HG03571 (cell line): ENCODE data around the gene AQP10.
"Not testable (repeated sequence)": the region's sequence is repeated elsewhere in the genome, so short reads cannot be mapped to it uniquely, and the experiment has no call there.

Source experiments
- ATAC-seq: cut with Tn5 transposase; IDR thresholded peaks from one replicate; pipeline ENCODE4 v1.9.1; 2021; ENCODE audit not compliant: unreplicated experiment

The AQP10 gene

DNA sequence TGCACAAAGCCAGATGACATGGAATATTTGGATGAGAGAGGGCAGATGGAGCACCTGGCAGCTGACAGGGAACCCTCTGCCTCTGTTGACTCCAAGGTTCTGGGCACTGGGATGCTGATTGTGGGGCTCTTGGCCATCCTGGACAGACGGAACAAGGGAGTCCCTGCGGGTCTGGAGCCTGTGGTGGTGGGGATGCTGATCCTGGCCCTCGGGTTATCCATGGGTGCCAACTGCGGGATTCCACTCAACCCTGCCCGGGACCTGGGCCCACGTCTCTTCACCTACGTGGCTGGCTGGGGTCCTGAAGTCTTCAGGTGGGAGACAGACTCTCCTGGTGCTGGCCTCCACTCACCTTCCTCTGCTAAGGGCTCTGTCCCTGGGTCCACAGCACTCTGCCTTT, 2.6 kb downstream of the AQP10 start:
- no peak for ATAC-seq

DNA sequence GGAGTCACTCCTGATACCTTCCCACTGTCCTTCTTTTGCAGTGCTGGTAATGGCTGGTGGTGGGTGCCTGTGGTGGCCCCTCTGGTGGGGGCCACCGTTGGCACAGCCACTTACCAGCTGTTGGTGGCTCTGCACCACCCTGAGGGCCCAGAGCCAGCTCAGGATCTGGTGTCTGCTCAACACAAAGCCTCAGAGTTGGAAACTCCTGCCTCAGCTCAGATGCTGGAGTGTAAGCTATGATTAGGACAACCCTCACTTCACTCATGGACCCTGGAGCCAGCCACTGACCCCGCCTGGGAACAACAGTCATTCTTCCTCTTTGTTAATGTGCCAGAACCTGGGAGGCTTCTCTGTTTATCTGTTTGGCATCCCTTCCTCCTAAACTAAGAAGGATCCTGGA, 3.3 kb downstream of the AQP10 start:
- no peak for ATAC-seq

DNA sequence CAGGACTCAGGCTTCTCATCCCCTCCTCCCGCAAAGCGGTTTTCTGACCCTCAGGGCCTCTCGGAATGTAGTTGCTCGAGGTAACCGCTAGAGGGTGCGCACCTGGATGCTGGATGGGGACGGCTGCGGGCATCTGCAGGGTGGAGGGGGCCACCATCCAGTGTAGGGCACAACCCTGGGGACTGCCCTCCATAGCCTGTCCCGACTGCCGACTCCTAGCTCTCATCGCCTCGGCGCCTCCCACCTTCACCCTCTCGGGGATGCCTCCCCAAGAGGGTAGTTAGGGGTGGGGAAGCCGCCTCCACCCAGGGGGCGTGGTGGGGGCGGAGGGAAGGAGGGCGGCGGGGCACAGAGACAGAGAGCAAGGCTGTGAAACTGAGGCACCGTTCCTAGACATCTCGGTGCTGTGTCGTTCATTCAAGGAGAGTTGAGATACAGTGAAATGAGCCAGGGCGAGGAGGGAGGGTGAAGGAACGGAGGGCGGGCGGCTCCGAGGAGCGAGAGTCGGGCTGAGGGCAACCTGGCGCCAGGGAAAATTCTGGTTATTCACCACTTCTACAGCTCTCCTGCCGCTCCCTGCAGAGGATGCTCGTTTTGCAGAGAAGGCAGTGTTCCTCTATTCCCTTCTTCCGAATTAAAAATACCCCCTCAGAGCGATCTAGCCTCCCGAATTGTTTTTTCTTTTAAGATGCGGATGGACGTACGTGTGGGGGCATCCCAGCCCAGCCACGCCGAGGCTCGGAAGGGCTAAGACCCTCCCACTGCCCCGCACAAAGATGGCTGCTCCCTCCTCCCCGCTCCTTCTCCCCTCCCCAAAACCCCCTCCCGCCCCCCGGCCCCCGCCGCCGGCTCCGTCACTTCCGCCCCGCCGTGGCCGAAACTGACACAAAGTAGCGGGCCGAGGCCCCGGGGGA, 4.0 kb downstream of the AQP10 start, which contains the start of gene ATP8B2:
Gene ATP8B2, plus strand, starts transcription at position 857 of the 914 bp plus-strand sequence. CDS start 2,617 bp downstream, outside the sequence.
- ATAC-seq, result peak; percentile 41

GRCh38 chr1:154325583-154326545, 5.0 kb downstream of the AQP10 start:
- ATAC-seq, result no peak

DNA sequence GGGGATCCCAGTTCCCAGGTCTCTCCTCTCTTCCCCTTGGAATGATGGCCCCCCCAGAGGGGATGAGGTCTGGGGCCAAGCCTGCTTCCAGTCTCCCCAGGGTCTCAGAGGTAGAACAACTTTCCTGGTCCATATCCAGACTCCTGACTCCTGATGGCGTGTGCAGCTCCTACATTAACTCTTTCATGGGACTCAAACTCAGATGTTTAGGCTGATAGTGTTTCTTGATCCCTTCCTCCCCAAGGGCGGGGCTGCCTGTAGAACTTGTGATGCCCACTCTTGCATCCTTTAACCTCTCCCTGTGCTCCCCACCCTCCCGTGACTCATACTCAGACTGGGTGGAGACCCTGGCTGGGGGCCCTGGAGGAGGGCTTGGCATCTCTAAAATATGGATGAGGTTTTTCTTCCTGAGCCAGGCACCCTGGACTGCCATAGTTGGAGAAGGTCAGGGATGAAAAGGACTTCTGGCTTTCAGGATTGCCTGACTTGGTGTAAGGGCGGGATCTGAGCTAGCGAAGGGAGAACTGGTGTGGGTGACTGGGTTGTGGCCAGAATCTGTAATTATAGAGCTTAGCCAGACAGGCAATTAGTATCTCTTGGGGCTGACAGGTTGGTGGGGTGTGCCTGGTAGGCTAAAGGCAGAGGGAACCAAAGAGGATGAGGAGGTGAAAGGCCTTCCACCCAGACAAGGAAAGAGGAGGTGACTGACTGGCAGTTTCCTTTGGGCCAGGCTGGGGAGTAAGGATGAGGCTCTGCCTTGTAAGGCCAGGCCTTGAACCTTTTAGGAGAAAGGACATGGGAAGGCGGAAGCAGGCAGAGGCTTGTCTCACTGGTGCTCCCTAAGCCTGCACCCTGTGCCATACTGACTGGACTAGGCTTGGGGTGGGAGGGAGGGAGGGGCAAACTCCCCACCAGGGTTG, 5.9 kb downstream of the AQP10 start:
- ATAC-seq, result no peak

- ATAC-seq, result no peak
Observed at GRCh38 chr1:154327466-154328317, 6.8 kb downstream of the AQP10 start.

DNA sequence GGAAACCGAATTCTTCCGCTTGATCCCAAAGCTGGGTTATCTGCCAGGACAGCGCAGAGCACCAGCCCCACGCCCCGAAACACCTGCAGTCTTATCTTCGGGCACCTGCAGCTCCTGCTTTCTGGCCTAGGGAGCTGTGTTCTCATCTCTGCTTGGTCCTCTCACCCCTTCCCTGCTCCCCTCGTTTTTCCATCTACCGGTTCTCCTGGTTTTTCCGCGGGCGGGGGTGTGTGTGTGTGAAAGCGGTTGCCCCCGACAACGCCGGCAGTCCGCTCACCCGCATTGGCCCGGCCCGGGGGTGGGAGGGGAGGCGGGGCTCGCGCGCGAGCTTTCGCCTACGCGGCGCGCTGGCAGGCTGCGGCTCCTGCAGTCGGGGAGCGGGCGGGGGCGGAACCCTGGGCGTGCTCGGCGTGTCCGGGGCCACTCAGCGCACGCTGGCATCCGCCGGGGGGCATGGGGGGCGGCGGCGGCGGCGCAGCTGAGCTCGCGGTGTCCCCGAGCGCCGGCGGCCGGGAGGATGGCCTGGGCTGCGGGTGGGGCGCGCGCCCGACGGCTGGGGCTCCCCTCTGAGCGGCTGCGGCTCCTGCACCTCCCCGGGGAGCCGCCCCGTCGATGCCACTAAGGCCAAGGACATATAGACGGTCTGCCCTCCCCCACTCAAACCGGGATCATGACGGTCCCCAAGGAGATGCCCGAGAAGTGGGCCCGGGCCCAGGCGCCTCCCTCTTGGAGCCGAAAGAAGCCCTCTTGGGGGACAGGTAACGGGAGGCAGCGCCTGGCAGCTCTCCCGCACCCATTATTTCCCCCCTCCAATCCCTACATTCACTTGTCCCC, 7.6 kb downstream of the AQP10 start:
- ATAC-seq, result peak; percentile 45

DNA sequence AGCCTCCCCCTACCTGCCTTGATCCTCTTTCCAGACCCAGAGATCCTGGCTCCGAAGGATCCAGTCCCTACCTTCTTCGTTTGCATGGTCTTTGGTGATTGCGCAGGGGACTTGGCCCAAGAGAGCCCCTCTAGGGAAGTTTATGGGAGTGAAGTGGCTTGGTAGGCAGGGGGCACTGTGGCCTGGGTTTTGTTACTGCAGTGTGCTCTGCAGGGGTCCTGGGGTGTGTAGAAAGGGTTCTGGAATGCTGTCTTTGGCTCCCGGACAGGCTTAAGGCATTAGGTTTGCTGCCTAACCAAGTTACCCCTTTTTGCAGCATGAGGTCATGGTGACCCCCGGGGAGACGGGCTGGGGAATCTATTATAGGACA, 8.2 kb downstream of the AQP10 start:
- no peak for ATAC-seq

GRCh38 chr1:154329551-154330131, 8.7 kb downstream of the AQP10 start:
- no peak for ATAC-seq

- no peak for ATAC-seq
Observed at GRCh38 chr1:154330669-154331068, 9.8 kb downstream of the AQP10 start.

DNA sequence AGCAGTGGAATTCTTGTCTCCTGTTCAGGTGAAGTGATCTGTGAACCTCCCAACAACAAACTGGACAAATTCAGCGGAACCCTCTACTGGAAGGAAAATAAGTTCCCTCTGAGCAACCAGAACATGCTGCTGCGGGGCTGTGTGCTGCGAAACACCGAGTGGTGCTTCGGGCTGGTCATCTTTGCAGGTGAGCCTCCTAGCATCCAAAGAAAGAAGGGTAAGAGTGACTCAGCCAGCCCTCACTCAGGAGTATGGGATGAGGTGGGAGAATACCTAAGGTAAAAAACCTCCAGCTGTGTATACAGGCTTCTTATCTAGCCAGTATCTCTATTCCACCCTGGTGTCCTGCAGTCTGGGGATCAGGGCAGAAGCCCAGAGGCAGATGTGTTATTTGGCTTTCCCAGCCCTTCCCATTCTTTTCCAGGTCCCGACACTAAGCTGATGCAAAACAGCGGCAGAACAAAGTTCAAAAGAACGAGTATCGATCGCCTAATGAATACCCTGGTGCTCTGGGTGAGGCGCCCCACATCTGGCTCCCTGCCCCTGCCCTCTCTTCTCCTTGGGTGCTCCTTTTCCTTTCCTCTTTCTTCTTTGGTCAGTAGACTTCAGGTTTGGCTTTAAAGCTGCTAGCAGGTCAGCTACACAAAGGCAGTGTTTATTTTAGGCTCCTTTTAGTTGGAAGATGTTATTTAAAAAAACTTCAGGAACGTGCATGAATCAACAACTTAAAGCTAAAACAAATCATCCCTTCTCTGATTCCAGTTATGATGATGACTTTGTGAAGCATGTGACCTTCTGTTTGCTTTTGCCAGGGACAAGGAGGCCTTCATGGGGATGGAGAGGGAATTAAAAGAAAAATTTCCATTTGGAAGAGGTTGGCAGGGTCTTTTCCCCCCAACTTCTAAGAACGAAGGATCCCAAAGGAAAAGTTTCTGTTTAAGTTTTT, 13.5 kb downstream of the AQP10 start:
- ATAC-seq, result no peak

- ATAC-seq, result peak; percentile 69
Observed at GRCh38 chr1:154335025-154335714, 14.3 kb downstream of the AQP10 start.

DNA sequence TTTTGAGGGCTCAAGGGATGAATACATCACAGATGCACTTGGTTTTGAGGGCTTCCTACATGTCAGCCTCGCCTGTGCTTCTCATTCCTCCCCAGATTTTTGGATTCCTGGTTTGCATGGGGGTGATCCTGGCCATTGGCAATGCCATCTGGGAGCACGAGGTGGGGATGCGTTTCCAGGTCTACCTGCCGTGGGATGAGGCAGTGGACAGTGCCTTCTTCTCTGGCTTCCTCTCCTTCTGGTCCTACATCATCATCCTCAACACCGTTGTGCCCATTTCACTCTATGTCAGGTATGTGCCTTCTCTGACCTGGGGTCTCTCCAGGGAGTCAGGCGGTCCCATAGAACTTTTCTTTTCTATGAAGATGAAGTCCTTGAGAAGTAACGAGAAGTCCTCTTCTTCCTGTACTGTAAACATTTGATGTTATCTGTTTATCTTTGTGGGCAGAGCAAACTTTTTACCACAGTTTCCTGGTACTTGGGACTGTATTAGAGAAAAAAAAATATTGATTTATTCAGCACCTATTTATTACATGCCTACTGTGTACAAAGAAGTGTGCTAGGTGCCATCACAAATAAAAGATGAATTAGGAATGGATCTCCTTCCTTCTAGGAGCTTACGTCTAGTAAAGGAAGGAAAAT, 16.5 kb downstream of the AQP10 start:
- no peak for ATAC-seq

GRCh38 chr1:154338875-154339274, 18.0 kb downstream of the AQP10 start:
- no peak for ATAC-seq

GRCh38 chr1:154341366-154341765, 20.5 kb downstream of the AQP10 start:
- not testable (repeated sequence) for ATAC-seq

DNA sequence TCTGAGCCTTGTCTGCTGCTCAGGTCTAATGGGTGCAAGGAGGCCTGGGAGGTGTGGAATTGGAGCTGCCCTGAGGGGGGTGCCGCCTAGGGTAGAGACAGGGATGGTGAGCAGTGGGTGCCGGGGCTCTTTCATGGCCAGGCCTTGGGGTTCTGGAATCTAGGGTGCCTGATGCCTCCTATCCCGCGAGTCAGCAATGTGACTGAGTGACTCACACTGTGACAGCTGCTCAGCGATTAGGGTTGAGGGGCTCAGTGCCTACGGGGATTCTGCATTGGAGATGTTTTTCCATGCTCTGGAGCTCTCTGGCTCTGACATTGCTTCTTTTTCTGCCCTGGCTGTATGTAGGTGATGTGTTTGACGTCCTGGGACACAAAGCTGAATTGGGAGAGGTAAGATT, 21.2 kb downstream of the AQP10 start:
- ATAC-seq, result no peak
